Subcutaneous adipose tissue (tissue), 4 donors: Measurements from ENCODE around the gene SETD1A. TPM values are rescaled to one million over a fixed set of nuclear protein-coding genes. Genes with fewer than 3 reads are reported as not detected.

ENCODE experiments used
- CTCF ChIP-seq: fragments of 450-650 bp; IDR thresholded peaks from one replicate; pipeline ENCODE4 v1.5.1; 2016; ENCODE audit warnings: low read depth, mild to moderate bottlenecking, control low read depth, antibody characterized with exemption, moderate library complexity
- small RNA-seq: library from RNA; depleted of rRNA; stranded (forward); fragments of <200 nt; gene quantifications from one replicate; pipeline ENCODE3, GENCODE V24; 2016
- total RNA-seq, 4 donors: library from RNA; depleted of rRNA; stranded (reverse); fragments of >200 nt; gene quantifications; one replicate each; pipeline ENCODE4 v1.1.0, GENCODE V29; 2016

Gene SETD1A
- total RNA-seq, 4 donors from 2014 or later = 3.9 to 10.5 (median 5.3) TPM

- TF ChIP-seq CTCF = no peak
Observed at GRCh38 chr16:31029272-31029671, 71.7 kb downstream of the SETD1A start.

GRCh38 chr16:31031276-31031675 lies 73.7 kb downstream of the SETD1A start:
- no peak for TF ChIP-seq CTCF

GRCh38 chr16:31032736-31033708 lies 75.5 kb downstream of the SETD1A start, which contains the start of gene STX4:
TSS of gene STX4 (plus strand) at chr16:31033558. CDS start at chr16:31033806, 248 bp downstream.
- no peak for TF ChIP-seq CTCF

GRCh38 chr16:31033709-31034492 lies 76.3 kb downstream of the SETD1A start:
- no peak for TF ChIP-seq CTCF

Small RNAs within 50 kb of the gene (small RNA-seq; reads per million reads assigned to genes)
- not detected for gene AC135048.1

Other genes with a start within 250 kb of the SETD1A start
- 10 to 100 TPM; 17.8 to 27.5 (median 21.6) TPM for gene PHKG2, start 209.3 kb upstream of the SETD1A start, total RNA-seq
- gene CFAP119, start 195.7 kb upstream of the SETD1A start, total RNA-seq = 1 to 10 TPM in 3 of 4 donors, not detected in 1; 1.9 to 6.2 (median 2.7) TPM
- gene RNF40, start 195.4 kb upstream of the SETD1A start, total RNA-seq = 10 to 100 TPM; 37.8 to 78.7 (median 54.2) TPM
- 10 to 100 TPM in 1 of 4 donors, 1 to 10 TPM in 3; 6.6 to 13.4 (median 9.0) TPM for gene ZNF629, start 170.5 kb upstream of the SETD1A start, total RNA-seq
- 10 to 100 TPM; 15.3 to 34.9 (median 24.3) TPM for gene BCL7C, start 63.7 kb upstream of the SETD1A start, total RNA-seq
- gene CTF1, start 61.1 kb upstream of the SETD1A start, total RNA-seq = 1 to 10 TPM in 2 of 4 donors, under 1 TPM in 1, not detected in 1; 0.85 to 2.9 (median 2.8) TPM
- 1 to 10 TPM; 2.4 to 6.2 (median 4.2) TPM for gene FBXL19, start 34.2 kb upstream of the SETD1A start, total RNA-seq
- 10 to 100 TPM; 13.4 to 41.1 (median 36.3) TPM for gene ORAI3, start 8.7 kb upstream of the SETD1A start, total RNA-seq
- 10 to 100 TPM; 18.3 to 73.8 (median 30.0) TPM for gene HSD3B7, start 27.5 kb downstream of the SETD1A start, total RNA-seq
- 1 to 10 TPM in 2 of 4 donors, under 1 TPM in 2; 0.49 to 2.2 (median 0.90) TPM for gene STX1B, start 52.9 kb downstream of the SETD1A start, total RNA-seq
- 10 to 100 TPM; 45.7 to 70.7 (median 55.6) TPM for gene STX4, start 75.8 kb downstream of the SETD1A start, total RNA-seq
- 10 to 100 TPM in 1 of 4 donors, 1 to 10 TPM in 3; 7.3 to 10.7 (median 7.6) TPM for gene ZNF668, start 116.5 kb downstream of the SETD1A start, total RNA-seq
- gene ZNF646, start 116.7 kb downstream of the SETD1A start, total RNA-seq = 10 to 100 TPM in 3 of 4 donors, 1 to 10 TPM in 1; 8.3 to 15.6 (median 14.9) TPM
- gene PRSS53, start 131.2 kb downstream of the SETD1A start, total RNA-seq = 1 to 10 TPM; 1.5 to 3.2 (median 1.8) TPM
- gene VKORC1, start 137.0 kb downstream of the SETD1A start, total RNA-seq = 100 to 1,000 TPM in 2 of 4 donors, 10 to 100 TPM in 2; 53.3 to 129 (median 94.6) TPM
- gene BCKDK, start 150.6 kb downstream of the SETD1A start, total RNA-seq = 10 to 100 TPM; 26.6 to 45.2 (median 33.2) TPM
- 10 to 100 TPM; 42.3 to 71.2 (median 51.9) TPM for gene KAT8, start 159.9 kb downstream of the SETD1A start, total RNA-seq
- gene PRSS8, start 178.0 kb downstream of the SETD1A start, total RNA-seq = 1 to 10 TPM in 1 of 4 donors, not detected in 3; 1.4 TPM
- gene PRSS36, start 192.3 kb downstream of the SETD1A start, total RNA-seq = 10 to 100 TPM in 2 of 4 donors, 1 to 10 TPM in 2; 2.6 to 11.3 (median 8.3) TPM
- gene FUS, start 222.4 kb downstream of the SETD1A start, total RNA-seq = 10 to 100 TPM; 53.7 to 92.5 (median 66.2) TPM
- gene PYCARD, start 245.0 kb downstream of the SETD1A start, total RNA-seq = 10 to 100 TPM; 27.1 to 88.4 (median 49.7) TPM